DND-41 (cell line): ENCODE measurements around the gene RHCG.

Experiments
- ATAC-seq: fragments of 200-7000 bp; cut with Tn5 transposase; 3 replicates; pipeline ENCODE4 v1.9.1; 2021; ENCODE audit warnings: low read depth; ENCODE audit not compliant: insufficient read depth
- DNase-seq: peaks from one replicate; pipeline ENCODE4 v3.0.0-alpha.2; 2020
- H2AFZ ChIP-seq: 2 replicates; pipeline ENCODE4 v1.6.0; 2012; ENCODE audit warnings: low read depth, low read length
- H3K27ac ChIP-seq: 2 replicates; pipeline ENCODE4 v1.5.1; 2012; ENCODE audit warnings: low read length, inconsistent platforms
- H3K27me3 ChIP-seq: fragments of 200-600 bp; sonication (generic); 2 replicates; pipeline ENCODE4 v1.6.0; 2012; ENCODE audit warnings: low read length, mild to moderate bottlenecking, inconsistent platforms; ENCODE audit not compliant: insufficient read depth, poor library complexity
- H3K36me3 ChIP-seq: 2 replicates; pipeline ENCODE4 v1.5.1; 2012; ENCODE audit warnings: low read length, inconsistent platforms; ENCODE audit not compliant: insufficient read depth
- H3K4me1 ChIP-seq: 2 replicates; pipeline ENCODE4 v1.5.1; 2012; ENCODE audit warnings: mild to moderate bottlenecking, low read length; ENCODE audit not compliant: insufficient read depth
- H3K4me2 ChIP-seq: 2 replicates; pipeline ENCODE4 v1.6.0; 2012; ENCODE audit warnings: mild to moderate bottlenecking, moderate library complexity, low read length, inconsistent platforms; ENCODE audit not compliant: insufficient read depth
- H3K4me3 ChIP-seq, 2 experiments: fragments of 200-600 bp in 1 of 2; shearing (Covaris generic) in 1 of 2; 2 replicates each; pipeline ENCODE4 v1.5.1; 2012 to 2016; ENCODE audit warnings: inconsistent platforms in 2 of 2, low read length in 2 of 2, mild to moderate bottlenecking in 2 of 2, low read depth in 1 of 2, moderate library complexity in 1 of 2
- H3K79me2 ChIP-seq: 2 replicates; pipeline ENCODE4 v1.6.0; 2012; ENCODE audit warnings: low read length, inconsistent platforms; ENCODE audit not compliant: insufficient read depth
- H3K9ac ChIP-seq: 2 replicates; pipeline ENCODE4 v1.6.0; 2012; ENCODE audit warnings: low read depth, mild to moderate bottlenecking, inconsistent platforms, low read length, moderate library complexity
- H3K9me3 ChIP-seq: 2 replicates; pipeline ENCODE4 v1.5.1; 2012; ENCODE audit warnings: low read length, moderate library complexity, mild to moderate bottlenecking, inconsistent platforms; ENCODE audit not compliant: insufficient read depth, severe bottlenecking
- H4K20me1 ChIP-seq: 2 replicates; pipeline ENCODE4 v1.6.0; 2012; ENCODE audit warnings: low read length; ENCODE audit not compliant: insufficient read depth
- CTCF ChIP-seq: IDR thresholded peaks from 2 replicates; pipeline ENCODE4 v1.5.1; 2012; ENCODE audit warnings: borderline replicate concordance, low read length, moderate library complexity, mild to moderate bottlenecking; ENCODE audit not compliant: poor library complexity, severe bottlenecking; ENCODE audit errors: extremely low read depth
- EZH2 ChIP-seq: IDR thresholded peaks from 3 replicates; pipeline ENCODE4 v1.6.1; 2012; ENCODE audit warnings: borderline replicate concordance, low read depth, mild to moderate bottlenecking, moderate library complexity, low read length, inconsistent platforms; ENCODE audit not compliant: severe bottlenecking

RHCG gene

GRCh38 chr15:89486726-89487050, 9.7 kb downstream of the RHCG start:
- Histone ChIP-seq H3K27me3 (no peaks in the 10 kb centered on the region), H3K4me2 (no peak overlapping the region), H3K79me2 (no peaks in the 10 kb centered on the region), H4K20me1 (no peaks in the 10 kb centered on the region), H3K36me3 (no peaks in the 10 kb centered on the region), H3K9me3 (no peaks in the 10 kb centered on the region), H3K4me1 (no peaks in the 10 kb centered on the region), H3K9ac (no peak overlapping the region), H2AFZ (no peak overlapping the region), H3K27ac (no peak overlapping the region), H3K4me3 (no peak overlapping the region)
- ATAC-seq (no peak), DNase-seq (no peak)
- TF ChIP-seq EZH2 (no peak), CTCF (no peak)

GRCh38 chr15:89483079-89483478, 13.3 kb downstream of the RHCG start:
- no peak overlapping the region for H3K4me2 ChIP-seq
- ATAC-seq: no peak
- H2AFZ ChIP-seq: no peak overlapping the region

GRCh38 chr15:89482139-89482538, 14.2 kb downstream of the RHCG start:
- H3K4me3 ChIP-seq: no peak overlapping the region
- peaks cover 3% of the 10 kb centered on the region; the same call in 1 of the 2 replicates for H4K20me1 ChIP-seq
- no peak overlapping the region for H3K27ac ChIP-seq
- H3K9me3 ChIP-seq: no peaks in the 10 kb centered on the region
- no peak for DNase-seq
- H3K27me3 ChIP-seq: no peaks in the 10 kb centered on the region
- no peak for TF ChIP-seq EZH2
- no peak for TF ChIP-seq CTCF
- no peaks in the 10 kb centered on the region for H3K36me3 ChIP-seq
- no peak for ATAC-seq
- H3K79me2 ChIP-seq: no peaks in the 10 kb centered on the region
- no peak overlapping the region for H3K9ac ChIP-seq
- no peaks in the 10 kb centered on the region for H3K4me1 ChIP-seq
- no peak overlapping the region for H2AFZ ChIP-seq
- no peak overlapping the region for H3K4me2 ChIP-seq

More at GRCh38 chr15:89483079-89483478, 13.3 kb downstream of the RHCG start:
- Histone ChIP-seq H3K4me1 (no peaks in the 10 kb centered on the region), H4K20me1 (peaks cover 3% of the 10 kb centered on the region; the same call in 1 of the 2 replicates), H3K4me3 (no peak overlapping the region), H3K9ac (no peak overlapping the region), H3K36me3 (no peaks in the 10 kb centered on the region), H3K27ac (no peak overlapping the region), H3K27me3 (no peaks in the 10 kb centered on the region), H3K79me2 (no peaks in the 10 kb centered on the region), H3K9me3 (no peaks in the 10 kb centered on the region)
- no peak for DNase-seq
- TF ChIP-seq EZH2: no peak
- TF ChIP-seq CTCF: no peak

- Histone ChIP-seq H3K4me3 (no peak overlapping the region), H3K36me3 (no peaks in the 10 kb centered on the region), H3K79me2 (no peaks in the 10 kb centered on the region), H3K27me3 (no peaks in the 10 kb centered on the region), H3K9me3 (no peaks in the 10 kb centered on the region), H3K4me1 (no peaks in the 10 kb centered on the region), H3K4me2 (no peak overlapping the region), H4K20me1 (peaks cover 3% of the 10 kb centered on the region; the same call in 1 of the 2 replicates), H3K9ac (no peak overlapping the region), H3K27ac (no peak overlapping the region), H2AFZ (no peak overlapping the region)
- DNase-seq (no peak), ATAC-seq (no peak)
- TF ChIP-seq EZH2: no peak
- no peak for TF ChIP-seq CTCF
These were observed 15.9 kb downstream of the RHCG start for GRCh38 chr15:89480505-89480904.
